CD14-positive monocyte (primary cell): ENCODE results near the gene CYP1A1. TPM values are rescaled to one million over a fixed set of nuclear protein-coding genes. Genes with fewer than 3 reads are reported as not detected.

Experiments
- DNase-seq, 3 donors: peaks; one replicate each; pipeline ENCODE4 v3.0.0-alpha.2; 2011 to 2022
- H2AFZ ChIP-seq: 2 replicates; pipeline ENCODE4 v1.6.0; 2012; ENCODE audit warnings: mild to moderate bottlenecking, low read depth, low read length, inconsistent platforms; ENCODE audit not compliant: insufficient read depth, poor library complexity, severe bottlenecking
- H3K27ac ChIP-seq, 2 donors: 1 replicate in 1 of 2; 2 replicates in 1 of 2; pipeline ENCODE4 v1.5.1; 2012 to 2013; ENCODE audit warnings: low read length in 2 of 2, control low read depth in 1 of 2, inconsistent platforms in 1 of 2, low read depth in 1 of 2, mild to moderate bottlenecking in 1 of 2
- H3K27me3 ChIP-seq, 2 donors: one replicate each; pipeline versions ENCODE4 v1.6.0 to v1.6.1; 2011 to 2013; ENCODE audit warnings: low read length in 2 of 2; ENCODE audit not compliant: control insufficient read depth in 2 of 2, insufficient read depth in 2 of 2
- H3K36me3 ChIP-seq, 2 donors: replicated peaks in 1 of 2; 1 replicate in 1 of 2; 2 replicates in 1 of 2; pipeline versions ENCODE4 v1.5.1 to v1.6.1; 2012 to 2013; ENCODE audit warnings: low read length in 2 of 2, control low read depth in 1 of 2, inconsistent platforms in 1 of 2, mild to moderate bottlenecking in 1 of 2; ENCODE audit not compliant: insufficient read depth in 2 of 2, control insufficient read depth in 1 of 2
- H3K4me1 ChIP-seq, 2 donors: 1 replicate in 1 of 2; 2 replicates in 1 of 2; pipeline versions ENCODE4 v1.5.1 to v1.6.1; 2012 to 2013; ENCODE audit warnings: low read length in 2 of 2, control low read depth in 1 of 2, inconsistent platforms in 1 of 2, mild to moderate bottlenecking in 1 of 2, moderate library complexity in 1 of 2; ENCODE audit not compliant: insufficient read depth in 2 of 2, control insufficient read depth in 1 of 2
- H3K4me2 ChIP-seq: replicated peaks from 2 replicates; pipeline ENCODE3; 2012; ENCODE audit warnings: low read length, moderate library complexity, mild to moderate bottlenecking; ENCODE audit not compliant: poor library complexity, severe bottlenecking; ENCODE audit errors: extremely low read depth
- H3K4me3 ChIP-seq, 3 experiments: fragments of 200-600 bp in 1 of 3; sonication (generic) in 1 of 3; replicated peaks in 1 of 3; 1 replicate in 2 of 3; 2 replicates in 1 of 3; pipeline ENCODE4 v1.5.1; 2011 to 2013; ENCODE audit warnings: low read length in 3 of 3, mild to moderate bottlenecking in 3 of 3, control low read depth in 2 of 3, low read depth in 2 of 3, inconsistent platforms in 1 of 3, moderate library complexity in 1 of 3
- H3K79me2 ChIP-seq: 2 replicates; pipeline ENCODE4 v1.6.0; 2012; ENCODE audit warnings: mild to moderate bottlenecking, control low read depth, inconsistent platforms, low read length, moderate library complexity; ENCODE audit not compliant: insufficient read depth
- H3K9ac ChIP-seq: 2 replicates; pipeline ENCODE4 v1.6.0; 2017; ENCODE audit warnings: low read length, mild to moderate bottlenecking; ENCODE audit not compliant: insufficient read depth, poor library complexity, severe bottlenecking
- H3K9me3 ChIP-seq, 2 donors: replicated peaks in 1 of 2; 1 replicate in 1 of 2; 2 replicates in 1 of 2; pipeline versions ENCODE4 v1.5.1 to v1.6.1; 2012 to 2013; ENCODE audit warnings: low read length in 2 of 2, control low read depth in 1 of 2; ENCODE audit not compliant: control insufficient read depth in 1 of 2, insufficient read depth in 1 of 2
- H4K20me1 ChIP-seq: 2 replicates; pipeline ENCODE4 v1.6.0; 2012; ENCODE audit warnings: mild to moderate bottlenecking, low read length, control low read depth, moderate library complexity; ENCODE audit not compliant: insufficient read depth
- H3K27ac Mint-ChIP-seq, 7 donors: one replicate each; pipeline ENCODE4 v1.8.0; 2020; ENCODE audit warnings: mild to moderate bottlenecking in 7 of 7, mixed read lengths in 7 of 7, moderate library complexity in 6 of 7, inconsistent platforms in 2 of 7
- H3K27me3 Mint-ChIP-seq, 3 donors: one replicate each; pipeline ENCODE4 v1.8.0; 2021 to 2022; ENCODE audit warnings: low read depth in 3 of 3, mild to moderate bottlenecking in 3 of 3, mixed read lengths in 3 of 3, moderate library complexity in 3 of 3, inconsistent platforms in 1 of 3
- H3K36me3 Mint-ChIP-seq, 2 donors: one replicate each; pipeline ENCODE4 v1.8.0; 2020; ENCODE audit warnings: mixed read lengths in 2 of 2, inconsistent platforms in 1 of 2, mild to moderate bottlenecking in 1 of 2
- H3K4me1 Mint-ChIP-seq: one replicate; pipeline ENCODE4 v1.8.0; 2020; ENCODE audit warnings: mild to moderate bottlenecking, mixed read lengths
- H3K4me3 Mint-ChIP-seq, 2 donors: one replicate each; pipeline ENCODE4 v1.8.0; 2020; ENCODE audit warnings: mild to moderate bottlenecking in 2 of 2, mixed read lengths in 2 of 2, moderate library complexity in 1 of 2
- H3K9me3 Mint-ChIP-seq, 7 donors: one replicate each; pipeline ENCODE4 v1.8.0; 2020 to 2022; ENCODE audit warnings: mixed read lengths in 7 of 7, mild to moderate bottlenecking in 6 of 7, moderate library complexity in 6 of 7, inconsistent platforms in 2 of 7
- CTCF ChIP-seq: fragments of 200-600 bp; IDR thresholded peaks from one replicate; pipeline ENCODE4 v1.8.0; 2022; ENCODE audit warnings: antibody characterized with exemption, mild to moderate bottlenecking
- whole genome bisulfite sequencing: methylation state at CpG from one replicate; pipeline ENCODE4 v1.1.5; 2013; ENCODE audit warnings: missing lambda C conversion rate; ENCODE audit not compliant: insufficient coverage; 5-methylcytosine and 5-hydroxymethylcytosine counted together
- intact Hi-C, 2 donors: fragments of 100-400 bp; cut with micrococcal nuclease; formaldehyde crosslinking; loops; one replicate each; pipeline versions ENCODE4 v1.15.0 to v1.15.1; 2023
- polyA plus RNA-seq, 3 donors: library from polyadenylated mRNA; depleted of rRNA in 1 of 3; unstranded in 2 of 3; stranded (reverse) in 1 of 3; fragments of 300-500 nt in 2 of 3; fragments of >200 nt in 1 of 3; fragmentation: Illumina TruSeq in 2 of 3; gene quantifications; 1 replicate in 2 of 3; 2 replicates in 1 of 3; pipeline ENCODE4 v1.2.3, GENCODE V29; 2012 to 2021

The CYP1A1 gene
- polyA plus RNA-seq, 3 donors = 0.16 TPM; not detected in 2

GRCh38 chr15:74676801-74677200, 48.5 kb downstream of the CYP1A1 start:
- H3K27me3 Mint-ChIP-seq = no peaks in the 10 kb centered on the region
- no peaks in the 10 kb centered on the region for H3K9me3 Mint-ChIP-seq
- Histone ChIP-seq H3K27ac (no peak overlapping the region), H3K27me3 (no peaks in the 10 kb centered on the region), H3K79me2 (peaks cover 17% of the 10 kb centered on the region), H3K36me3 (peaks cover 20 to 30% of the 10 kb centered on the region in 2 donors), H4K20me1 (peaks cover 4% of the 10 kb centered on the region), H3K4me2 (no peak overlapping the region), H3K4me1 (no peaks in the 10 kb centered on the region), H2AFZ (no peak overlapping the region), H3K9ac (no peak overlapping the region), H3K4me3 (no peak overlapping the region), H3K9me3 (no peaks in the 10 kb centered on the region)
- H3K4me1 Mint-ChIP-seq = peaks cover 4% of the 10 kb centered on the region
- no peak for DNase-seq
- intact Hi-C loops = loop anchor here in 1 of 2 donors (10.0 kb wide), 1 partner anchor 298 kb away; no protein-coding TSS in a partner anchor
- no peak overlapping the region for H3K27ac Mint-ChIP-seq
- no CpG with 5 or more reads among the region's 7 CpGs for WGBS
- peaks cover 27 to 36% of the 10 kb centered on the region in 2 donors for H3K36me3 Mint-ChIP-seq
- H3K4me3 Mint-ChIP-seq = no peak overlapping the region
- no peak for TF ChIP-seq CTCF

- 90% methylated on average over 2 of the region's 3 CpGs for whole genome bisulfite sequencing
- H3K4me1 Mint-ChIP-seq = no peaks in the 10 kb centered on the region
- H3K9me3 ChIP-seq = no peaks in the 10 kb centered on the region
- H3K4me3 ChIP-seq = no peak overlapping the region
- H3K4me3 Mint-ChIP-seq = no peak overlapping the region
- intact Hi-C loops = loop anchor here in 1 of 2 donors (10.0 kb wide), 1 partner anchor 301 kb away; no protein-coding TSS in a partner anchor
- H3K27ac Mint-ChIP-seq = no peak overlapping the region
- no peaks in the 10 kb centered on the region for H3K9me3 Mint-ChIP-seq
- H3K4me1 ChIP-seq = no peaks in the 10 kb centered on the region
- H2AFZ ChIP-seq = no peak overlapping the region
- no peaks in the 10 kb centered on the region for H3K27me3 ChIP-seq
- peaks cover 10% of the 10 kb centered on the region for H3K79me2 ChIP-seq
- DNase-seq = no peak
- H3K9ac ChIP-seq = no peak overlapping the region
- H3K27me3 Mint-ChIP-seq = no peaks in the 10 kb centered on the region
- H4K20me1 ChIP-seq = no peaks in the 10 kb centered on the region
- H3K36me3 ChIP-seq = peaks cover 33 to 52% of the 10 kb centered on the region in 2 donors
- no peak overlapping the region for H3K27ac ChIP-seq
- TF ChIP-seq CTCF = no peak
- H3K36me3 Mint-ChIP-seq = peaks cover 39 to 56% of the 10 kb centered on the region in 2 donors
- H3K4me2 ChIP-seq = no peak overlapping the region
Measured at GRCh38 chr15:74674161-74674560, 51.2 kb downstream of the CYP1A1 start.
